NCI-H774 (cell line): Measurements from ENCODE around the gene FOXL3.

ENCODE experiments used
- DNase-seq: peaks from one replicate; lab custom pipeline; 2025; lab: John Stamatoyannopoulos, UW

The FOXL3 gene

DNA sequence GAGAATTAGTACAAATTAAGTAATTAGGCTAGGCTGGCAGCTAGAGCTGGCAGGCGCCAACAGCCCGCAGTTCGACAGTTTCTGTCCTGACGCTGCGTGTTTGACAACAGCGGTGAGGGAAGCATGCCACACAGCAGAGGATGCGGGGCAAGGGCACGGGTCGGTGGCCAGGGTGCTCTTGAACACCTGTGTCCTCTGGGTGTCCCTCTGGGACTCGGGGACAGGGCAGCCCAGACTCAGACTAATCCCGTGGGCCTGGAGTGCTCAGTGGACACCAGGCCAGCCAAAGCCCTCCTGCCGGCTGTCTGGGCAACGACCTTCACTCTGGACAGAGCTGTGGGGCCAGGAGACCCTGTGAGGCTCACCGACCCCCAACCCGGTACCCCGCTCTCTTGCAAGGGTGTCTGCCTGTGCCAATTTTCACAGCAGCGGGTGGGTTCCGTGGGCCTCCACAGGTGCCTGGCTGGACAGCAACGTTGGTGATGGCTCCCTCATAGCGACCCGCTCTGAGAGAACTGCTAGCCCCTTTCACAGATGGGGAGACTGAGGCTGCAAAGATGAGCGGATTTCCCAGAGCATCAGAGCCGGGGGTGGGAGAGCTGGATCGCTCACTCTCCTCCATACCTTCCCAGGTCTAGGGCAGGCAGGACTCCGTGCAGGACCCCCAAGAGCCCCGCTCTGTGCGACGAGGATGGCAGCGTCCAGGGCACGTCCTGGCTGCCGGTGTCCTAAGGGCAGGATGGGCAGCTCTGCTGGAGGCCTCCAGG is 48.5 kb downstream of the FOXL3 start:
- no peak for DNase-seq

DNA sequence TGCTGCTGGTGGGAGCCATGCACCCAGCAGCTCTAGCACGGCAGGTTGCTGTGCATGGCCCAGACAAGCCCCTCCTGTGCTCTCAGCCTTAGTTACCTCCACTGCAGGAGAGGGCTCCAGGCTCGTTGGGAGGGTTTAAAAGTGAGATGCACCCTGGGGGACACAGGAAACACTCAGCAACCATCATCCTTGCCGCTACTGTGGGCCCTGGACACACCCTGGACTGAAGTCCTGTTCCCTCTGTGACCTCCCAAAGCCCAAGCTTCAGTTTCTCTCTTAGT is 49.0 kb downstream of the FOXL3 start:
- DNase-seq, result no peak

DNA sequence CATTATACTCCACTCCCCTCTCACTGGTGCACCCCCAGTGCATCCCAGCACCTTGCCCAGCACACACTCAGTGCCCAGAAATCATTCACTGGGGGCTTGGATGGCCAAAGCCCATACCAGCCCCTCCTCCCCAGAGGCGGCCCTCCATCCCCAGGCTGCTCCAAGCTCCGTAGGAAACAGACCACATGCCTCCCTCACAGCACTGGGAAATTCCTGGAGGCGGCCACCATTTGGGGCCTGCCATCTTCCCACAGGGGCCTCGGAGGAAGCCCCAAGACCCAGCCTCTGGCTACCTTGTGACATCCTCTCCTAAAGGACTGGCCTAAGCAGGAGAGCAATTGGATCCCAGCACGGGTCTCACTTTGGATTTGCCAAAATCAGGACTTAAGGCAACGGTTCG is 49.7 kb downstream of the FOXL3 start:
- no peak for DNase-seq

DNA sequence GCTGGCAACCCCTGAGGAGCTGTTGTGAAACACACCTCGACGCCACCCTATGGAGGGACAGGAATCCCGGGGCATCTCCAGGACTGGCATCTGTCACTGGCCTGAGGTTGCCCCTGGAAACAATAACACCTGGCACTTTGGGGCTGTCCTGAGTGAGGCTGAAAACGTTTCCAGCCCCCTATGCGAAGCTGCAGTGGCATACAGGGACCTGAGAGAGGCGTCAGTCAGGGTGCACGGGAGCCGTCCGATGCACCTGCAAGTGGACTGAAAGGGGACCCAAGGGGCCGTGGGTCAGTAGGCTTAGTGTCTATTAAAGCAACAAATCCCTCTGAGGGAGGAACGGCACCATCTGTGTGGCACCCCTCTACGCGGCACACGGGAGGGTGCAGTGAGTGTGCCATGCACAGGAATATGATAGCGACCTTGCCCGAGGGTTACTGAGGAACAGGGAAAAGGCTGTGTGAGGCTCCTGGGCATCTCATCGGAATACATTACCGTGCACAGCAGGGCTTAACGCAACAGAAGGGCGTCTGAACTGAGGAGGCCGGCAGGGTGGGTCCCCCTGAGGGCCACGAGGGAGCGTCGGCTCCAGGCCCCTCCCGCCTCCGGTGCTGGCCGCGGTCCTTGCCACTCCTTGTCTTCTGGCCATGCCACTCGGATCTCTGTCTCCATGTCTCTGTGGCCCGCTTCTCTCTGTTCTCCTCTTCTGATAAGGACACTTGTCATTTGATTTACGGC is 50.4 kb downstream of the FOXL3 start:
- DNase-seq, result no peak
